Stimulated activated CD8-positive, alpha-beta memory T cell treated with anti-CD3 and anti-CD28 coated beads, Interleukin-12 subunit alpha, Interleukin-12 subunit beta, amount 100 ng/mL, for 24 hours (primary cell): Measurements from ENCODE around the gene GDI1.

Experiments
- DNase-seq: peaks from one replicate; pipeline ENCODE4 v3.0.0-alpha.2; 2020; ENCODE audit errors: extremely low read depth

GDI1 gene

GRCh38 chrX:154437971-154438893 is 1.3 kb downstream of the GDI1 start:
- DNase-seq = no peak

- DNase-seq = no peak
Observed at GRCh38 chrX:154439841-154440240, 2.9 kb downstream of the GDI1 start.

GRCh38 chrX:154440623-154441357 is 3.8 kb downstream of the GDI1 start:
- no peak for DNase-seq

- no peak for DNase-seq
Observed at GRCh38 chrX:154441564-154441963, 4.6 kb downstream of the GDI1 start.

GRCh38 chrX:154441984-154442707 is 5.2 kb downstream of the GDI1 start:
- DNase-seq = no peak

GRCh38 chrX:154443479-154443910 is 6.5 kb downstream of the GDI1 start:
- DNase-seq = no peak

- no peak for DNase-seq
Observed at GRCh38 chrX:154443992-154444754, 7.2 kb downstream of the GDI1 start, which contains the start of gene FAM50A. TSS of gene FAM50A (plus strand) at chrX:154444141. CDS start at chrX:154444236, 95 bp downstream.

GRCh38 chrX:154444755-154445246 is 7.8 kb downstream of the GDI1 start:
- no peak for DNase-seq

- no peak for DNase-seq
Observed at GRCh38 chrX:154445776-154446175, 8.8 kb downstream of the GDI1 start.

- no peak for DNase-seq
Observed at GRCh38 chrX:154446430-154446829, 9.5 kb downstream of the GDI1 start.

GRCh38 chrX:154448484-154448883 is 11.5 kb downstream of the GDI1 start:
- DNase-seq = no peak

GRCh38 chrX:154449618-154450017 is 12.7 kb downstream of the GDI1 start:
- no peak for DNase-seq

- no peak for DNase-seq
Observed at GRCh38 chrX:154450312-154450711, 13.4 kb downstream of the GDI1 start.

GRCh38 chrX:154452823-154453222 is 15.9 kb downstream of the GDI1 start:
- DNase-seq = no peak

- no peak for DNase-seq
Observed at GRCh38 chrX:154457491-154458115, 20.6 kb downstream of the GDI1 start.

- no peak for DNase-seq
Observed at GRCh38 chrX:154458116-154458953, 21.4 kb downstream of the GDI1 start, which contains the start of gene PLXNA3. TSS of gene PLXNA3 (plus strand) at chrX:154458281. CDS start at chrX:154460184, 1,903 bp downstream.

GRCh38 chrX:154458954-154459778 is 22.2 kb downstream of the GDI1 start:
- DNase-seq = no peak

- no peak for DNase-seq
Observed at GRCh38 chrX:154459832-154460231, 22.9 kb downstream of the GDI1 start.

GRCh38 chrX:154460326-154460725 is 23.4 kb downstream of the GDI1 start:
- DNase-seq = no peak
